DMS53 (cell line): Measurements from ENCODE around the gene FOXG1.

Source experiments
- DNase-seq: peaks from one replicate; lab custom pipeline; 2025; lab: John Stamatoyannopoulos, UW

FOXG1 gene

GRCh38 chr14:28766469-28766955, at the start of gene FOXG1:
Gene FOXG1, plus strand, starts transcription at chr14:28766787. Its CDS starts 493 bp downstream, at chr14:28767280.
- DNase-seq, result peak; percentile 94

GRCh38 chr14:28719130-28719529, 47.5 kb upstream of the FOXG1 start:
- no peak for DNase-seq

GRCh38 chr14:28731358-28731757, 35.2 kb upstream of the FOXG1 start:
- no peak for DNase-seq

GRCh38 chr14:28742171-28742846, 24.3 kb upstream of the FOXG1 start:
- no peak for DNase-seq

GRCh38 chr14:28744126-28744525, 22.5 kb upstream of the FOXG1 start:
- peak; percentile 19 for DNase-seq

- no peak for DNase-seq
These were observed 21.4 kb upstream of the FOXG1 start for GRCh38 chr14:28745176-28745575.

GRCh38 chr14:28746247-28746646, 20.3 kb upstream of the FOXG1 start:
- DNase-seq, result no peak

- peak; percentile 85 for DNase-seq
These were observed 15.0 kb upstream of the FOXG1 start for GRCh38 chr14:28751467-28752058.

- DNase-seq, result peak; percentile 63
These were observed 12.2 kb upstream of the FOXG1 start for GRCh38 chr14:28754209-28754985.

- DNase-seq, result no peak
These were observed 11.3 kb upstream of the FOXG1 start for GRCh38 chr14:28755198-28755815.

- no peak for DNase-seq
These were observed 10.7 kb upstream of the FOXG1 start for GRCh38 chr14:28755884-28756268.

GRCh38 chr14:28756269-28756883, 10.2 kb upstream of the FOXG1 start:
- no peak for DNase-seq

GRCh38 chr14:28756884-28757570, 9.6 kb upstream of the FOXG1 start:
- DNase-seq, result peak; percentile 12

- no peak for DNase-seq
These were observed 8.8 kb upstream of the FOXG1 start for GRCh38 chr14:28757786-28758185.

- DNase-seq, result no peak
These were observed 8.2 kb upstream of the FOXG1 start for GRCh38 chr14:28758253-28758884.

- DNase-seq, result peak; percentile 58
These were observed 7.5 kb upstream of the FOXG1 start for GRCh38 chr14:28758885-28759652.

GRCh38 chr14:28759653-28760313, 6.8 kb upstream of the FOXG1 start:
- DNase-seq, result peak; percentile 46

GRCh38 chr14:28760431-28760996, 6.1 kb upstream of the FOXG1 start:
- no peak for DNase-seq
